Mesenchymal stem cell (in vitro differentiated cells and primary cell): Measurements from ENCODE around the gene NKAIN4.
A peak's percentile ranks its signal among the peaks of the same experiment; 100 is the strongest.

Experiments used
- DNase-seq: peaks from one replicate; pipeline ENCODE4 v3.0.0-alpha.2; 2013
- H2AFZ ChIP-seq: one replicate; pipeline ENCODE4 v1.6.1; 2013; ENCODE audit warnings: low read depth, mild to moderate bottlenecking, control low read depth, inconsistent platforms, low read length, moderate library complexity
- H2AK5ac ChIP-seq: 2 replicates; pipeline ENCODE4 v1.6.1; 2013; ENCODE audit warnings: low read length, moderate library complexity, mild to moderate bottlenecking, inconsistent platforms; ENCODE audit not compliant: severe bottlenecking
- H2BK120ac ChIP-seq: one replicate; pipeline ENCODE4 v1.6.1; 2013; ENCODE audit warnings: low read depth, mild to moderate bottlenecking, inconsistent platforms, low read length, moderate library complexity
- H2BK12ac ChIP-seq, 2 experiments: one replicate each; pipeline ENCODE4 v1.6.1; 2013; ENCODE audit warnings: inconsistent platforms in 2 of 2, low read length in 2 of 2, mild to moderate bottlenecking in 2 of 2, moderate library complexity in 2 of 2, control low read depth in 1 of 2
- H2BK15ac ChIP-seq: one replicate; pipeline ENCODE4 v1.6.1; 2013; ENCODE audit warnings: mild to moderate bottlenecking, low read depth, inconsistent platforms; ENCODE audit not compliant: poor library complexity, severe bottlenecking
- H2BK5ac ChIP-seq: 2 replicates; pipeline ENCODE4 v1.6.1; 2013; ENCODE audit warnings: low read depth, mild to moderate bottlenecking, low read length, control low read depth, inconsistent platforms; ENCODE audit not compliant: poor library complexity, severe bottlenecking
- H3K14ac ChIP-seq, 2 experiments: one replicate each; pipeline ENCODE4 v1.6.1; 2013; ENCODE audit warnings: inconsistent platforms in 2 of 2, low read length in 2 of 2, control low read depth in 1 of 2, mild to moderate bottlenecking in 1 of 2, moderate library complexity in 1 of 2
- H3K18ac ChIP-seq, 2 experiments: one replicate each; pipeline ENCODE4 v1.6.1; 2013; ENCODE audit warnings: inconsistent platforms in 2 of 2, low read length in 2 of 2, control low read depth in 1 of 2, low read depth in 1 of 2, mild to moderate bottlenecking in 1 of 2
- H3K23ac ChIP-seq, 2 experiments: one replicate each; pipeline ENCODE4 v1.6.1; 2013; ENCODE audit warnings: inconsistent platforms in 2 of 2, low read length in 2 of 2, mild to moderate bottlenecking in 2 of 2, moderate library complexity in 2 of 2, control low read depth in 1 of 2
- H3K27ac ChIP-seq: 2 replicates; pipeline ENCODE4 v1.5.1; 2013; ENCODE audit warnings: mild to moderate bottlenecking, moderate library complexity, low read length, control low read depth, inconsistent platforms; ENCODE audit not compliant: poor library complexity, severe bottlenecking
- H3K27me3 ChIP-seq, 2 experiments: 2 replicates each; pipeline versions ENCODE4 v1.6.1 to v1.7.0; 2013; ENCODE audit warnings: low read length in 2 of 2, mild to moderate bottlenecking in 2 of 2, moderate library complexity in 2 of 2, control low read depth in 1 of 2, inconsistent platforms in 1 of 2; ENCODE audit not compliant: control insufficient read depth in 1 of 2, insufficient read depth in 1 of 2
- H3K36me3 ChIP-seq, 2 experiments: 2 replicates each; pipeline versions ENCODE4 v1.6.1 to v1.7.0; 2013; ENCODE audit warnings: low read length in 2 of 2, control low read depth in 1 of 2, inconsistent platforms in 1 of 2, low read depth in 1 of 2, mild to moderate bottlenecking in 1 of 2; ENCODE audit not compliant: insufficient read depth in 2 of 2, control insufficient read depth in 1 of 2
- H3K4ac ChIP-seq, 2 experiments: one replicate each; pipeline ENCODE4 v1.6.1; 2013; ENCODE audit warnings: inconsistent platforms in 2 of 2, low read length in 2 of 2, mild to moderate bottlenecking in 2 of 2, moderate library complexity in 2 of 2, control low read depth in 1 of 2, low read depth in 1 of 2
- H3K4me1 ChIP-seq: 2 replicates; pipeline ENCODE4 v1.6.1; 2013; ENCODE audit warnings: low read depth, low read length, control low read depth; ENCODE audit not compliant: control insufficient read depth, insufficient read depth
- H3K4me2 ChIP-seq: 2 replicates; pipeline ENCODE4 v1.6.1; 2013; ENCODE audit warnings: low read length, mild to moderate bottlenecking, inconsistent platforms; ENCODE audit not compliant: poor library complexity, severe bottlenecking
- H3K4me3 ChIP-seq, 2 experiments: 2 replicates each; pipeline versions ENCODE4 v1.5.1 to v1.7.0; 2013; ENCODE audit warnings: low read length in 2 of 2, mild to moderate bottlenecking in 2 of 2, control low read depth in 1 of 2, low read depth in 1 of 2; ENCODE audit not compliant: insufficient read depth in 1 of 2
- H3K79me1 ChIP-seq: replicated peaks from 2 replicates; pipeline ENCODE4 v1.6.1; 2013; ENCODE audit warnings: mild to moderate bottlenecking, control low read depth, low read length, inconsistent platforms; ENCODE audit not compliant: poor library complexity, severe bottlenecking
- H3K9ac ChIP-seq: 2 replicates; pipeline ENCODE4 v1.7.0; 2013; ENCODE audit warnings: mild to moderate bottlenecking, low read length, moderate library complexity
- H3K9me3 ChIP-seq: 2 replicates; pipeline ENCODE4 v1.7.0; 2013; ENCODE audit warnings: mild to moderate bottlenecking, low read length; ENCODE audit not compliant: control insufficient read depth
- H4K8ac ChIP-seq: one replicate; pipeline ENCODE4 v1.6.1; 2013; ENCODE audit warnings: inconsistent platforms, mild to moderate bottlenecking, low read length, moderate library complexity
- H4K91ac ChIP-seq: one replicate; pipeline ENCODE4 v1.6.1; 2013; ENCODE audit warnings: mild to moderate bottlenecking, low read length, inconsistent platforms
- WGBS: methylation state at CpG from one replicate; pipeline ENCODE4 v1.1.7; 2013; ENCODE audit warnings: mixed read lengths; 5-methylcytosine and 5-hydroxymethylcytosine counted together

NKAIN4 gene

DNA sequence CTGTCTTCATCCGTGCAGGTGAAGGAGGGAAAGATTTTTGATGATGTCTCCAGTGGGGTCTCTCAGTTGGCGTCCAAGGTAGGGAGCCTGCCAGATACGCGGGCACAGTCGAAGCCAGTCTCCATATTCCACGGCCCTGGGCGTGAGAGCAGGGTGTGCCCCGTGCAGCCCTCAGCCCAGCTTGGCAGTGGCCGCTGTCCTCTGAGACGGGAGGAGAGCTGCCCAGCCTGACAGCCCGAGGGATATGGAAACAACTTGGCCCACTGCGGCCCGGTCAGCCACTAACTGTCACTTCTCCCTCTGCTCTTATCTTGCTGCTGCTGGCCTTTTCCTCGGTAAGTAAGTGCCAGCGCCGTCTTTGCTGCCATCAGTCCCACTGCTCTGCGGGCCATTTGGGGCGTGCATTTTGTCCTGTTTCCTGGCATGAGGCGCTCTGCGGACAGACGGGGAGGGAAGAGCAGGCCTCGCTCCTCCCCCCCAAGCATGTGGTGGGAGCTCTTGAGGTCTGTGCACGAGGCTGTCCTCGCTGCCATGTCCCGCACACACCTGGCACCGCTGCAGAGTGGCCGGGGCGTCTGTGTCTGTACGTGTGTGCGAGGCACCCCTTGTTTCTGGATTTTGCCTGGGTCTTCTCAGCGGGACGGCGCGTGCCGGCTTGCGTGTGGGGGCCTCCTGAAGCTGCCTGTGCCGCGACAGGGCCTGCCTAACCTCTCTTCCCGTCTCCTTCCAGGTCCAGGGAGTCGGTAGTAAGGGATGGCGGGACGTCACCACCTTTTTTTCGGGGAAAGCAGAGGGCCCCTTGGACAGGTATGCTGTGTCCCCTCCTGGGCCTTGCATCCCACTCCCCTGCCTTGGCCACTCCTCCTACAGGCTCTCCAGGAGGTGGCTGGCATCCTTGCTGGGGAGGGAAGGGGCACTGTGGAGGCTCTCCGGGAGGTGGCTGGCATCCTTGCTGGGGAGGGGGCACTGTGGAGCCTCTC is 31.7 kb upstream of the NKAIN4 start:
- Histone ChIP-seq H3K36me3 (peaks cover 74 to 100% of the 10 kb centered on the region in 2 experiments), H3K79me1 (peaks cover 42% of the 10 kb centered on the region), H3K4me1 (peaks cover 32% of the 10 kb centered on the region), H2AK5ac (no peak overlapping the region), H2BK12ac (no peak overlapping the region), H3K4ac (no peak overlapping the region), H3K18ac (no peak overlapping the region), H4K91ac (no peak overlapping the region), H3K9ac (no peak overlapping the region), H4K8ac (no peak overlapping the region), H2AFZ (no peak overlapping the region), H3K14ac (no peak overlapping the region), H2BK15ac (no peak overlapping the region), H3K27ac (no peak overlapping the region), H3K23ac (no peak overlapping the region), H3K4me2 (no peak overlapping the region), H3K4me3 (no peak overlapping the region), H3K27me3 (no peaks in the 10 kb centered on the region), H3K9me3 (no peaks in the 10 kb centered on the region), H2BK5ac (no peak overlapping the region), H2BK120ac (no peak overlapping the region)
- no peak for DNase-seq
- 98% methylated on average over 40 of the region's 44 CpGs for WGBS

GRCh38 chr20:63284981-63285524 is 30.8 kb upstream of the NKAIN4 start:
- no peak overlapping the region for H3K14ac ChIP-seq
- no peak overlapping the region for H2BK12ac ChIP-seq
- H3K4me2 ChIP-seq = no peak overlapping the region
- DNase-seq = no peak
- peaks cover 23% of the 10 kb centered on the region for H3K4me1 ChIP-seq
- no peak overlapping the region for H2AFZ ChIP-seq
- H3K9ac ChIP-seq = no peak overlapping the region
- H2AK5ac ChIP-seq = no peak overlapping the region
- H4K91ac ChIP-seq = no peak overlapping the region
- H3K36me3 ChIP-seq = peaks cover 82 to 100% of the 10 kb centered on the region in 2 experiments
- H3K27me3 ChIP-seq = no peaks in the 10 kb centered on the region
- no peak overlapping the region for H4K8ac ChIP-seq
- H3K4ac ChIP-seq = no peak overlapping the region
- no peak overlapping the region for H3K4me3 ChIP-seq
- H3K79me1 ChIP-seq = peaks cover 48% of the 10 kb centered on the region
- 96% methylated on average over 12 of the region's 13 CpGs for WGBS
- no peak overlapping the region for H3K23ac ChIP-seq
- no peak overlapping the region for H3K18ac ChIP-seq
- no peak overlapping the region for H2BK5ac ChIP-seq
- H3K27ac ChIP-seq = no peak overlapping the region
- H2BK15ac ChIP-seq = no peak overlapping the region
- no peaks in the 10 kb centered on the region for H3K9me3 ChIP-seq
- no peak overlapping the region for H2BK120ac ChIP-seq

DNA sequence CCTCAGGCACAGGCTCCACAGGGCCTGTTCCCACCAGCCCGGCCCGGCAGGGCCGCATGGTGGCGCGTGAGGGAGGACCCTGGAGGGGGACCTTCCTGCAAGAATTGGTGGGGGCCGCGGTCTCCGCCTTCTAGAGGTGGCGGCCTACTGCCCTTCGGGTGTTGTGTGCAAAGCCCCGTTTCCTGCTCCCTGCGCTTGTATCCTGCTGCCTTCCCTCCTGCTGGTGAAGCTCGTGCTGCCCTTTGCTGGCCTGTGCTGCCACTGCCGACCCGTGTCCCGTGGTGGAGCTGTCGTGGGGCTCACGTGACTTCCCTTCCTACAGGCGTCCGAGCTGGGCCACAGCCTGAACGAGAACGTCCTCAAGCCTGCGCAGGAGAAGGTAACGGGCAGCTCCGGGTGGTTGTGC is 30.3 kb upstream of the NKAIN4 start:
- Histone ChIP-seq H3K23ac (no peak overlapping the region), H2BK15ac (no peak overlapping the region), H3K18ac (no peak overlapping the region), H3K9ac (no peak overlapping the region), H3K4me1 (peaks cover 23% of the 10 kb centered on the region), H4K8ac (peak overlapping the region; percentile 7), H3K4ac (no peak overlapping the region), H2BK5ac (no peak overlapping the region), H2BK12ac (no peak overlapping the region), H3K27ac (no peak overlapping the region), H3K79me1 (peaks cover 51% of the 10 kb centered on the region), H3K9me3 (no peaks in the 10 kb centered on the region), H3K4me2 (no peak overlapping the region), H4K91ac (peak overlapping the region; percentile 52), H2BK120ac (no peak overlapping the region), H3K27me3 (no peaks in the 10 kb centered on the region), H2AFZ (no peak overlapping the region), H3K36me3 (peaks cover 87 to 100% of the 10 kb centered on the region in 2 experiments), H3K4me3 (no peak overlapping the region), H3K14ac (no peak overlapping the region), H2AK5ac (no peak overlapping the region)
- 89% methylated on average over 20 of the region's 25 CpGs for WGBS
- DNase-seq = no peak

DNA sequence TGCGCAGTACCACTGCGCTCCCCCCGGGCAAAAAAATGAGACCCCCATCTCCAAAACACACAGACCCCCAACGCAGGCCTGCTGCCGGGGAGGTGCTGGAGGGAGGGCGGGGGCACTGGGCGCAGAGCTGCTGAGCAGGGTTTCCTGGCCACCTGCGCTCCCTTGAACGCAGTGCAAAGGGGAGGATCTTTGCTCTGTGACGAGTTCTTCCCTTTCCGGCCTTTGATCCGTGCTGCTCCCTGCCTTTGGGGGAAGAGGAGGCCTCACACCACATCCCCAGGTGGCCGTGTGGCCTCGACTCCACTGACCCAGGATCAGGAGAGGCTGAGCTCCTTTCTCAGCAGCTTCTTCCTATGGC is 29.8 kb upstream of the NKAIN4 start:
- H2BK15ac ChIP-seq = no peak overlapping the region
- H3K9ac ChIP-seq = no peak overlapping the region
- H3K4me3 ChIP-seq = no peak overlapping the region
- no peak overlapping the region for H3K23ac ChIP-seq
- H4K91ac ChIP-seq = no peak overlapping the region
- DNase-seq = no peak
- H2AFZ ChIP-seq = no peak overlapping the region
- 85% methylated on average over 14 of the region's 14 CpGs for WGBS
- H2AK5ac ChIP-seq = no peak overlapping the region
- H4K8ac ChIP-seq = no peak overlapping the region
- no peak overlapping the region for H2BK12ac ChIP-seq
- peaks cover 53% of the 10 kb centered on the region for H3K79me1 ChIP-seq
- no peaks in the 10 kb centered on the region for H3K27me3 ChIP-seq
- no peaks in the 10 kb centered on the region for H3K9me3 ChIP-seq
- H3K4me1 ChIP-seq = peaks cover 23% of the 10 kb centered on the region
- no peak overlapping the region for H3K4me2 ChIP-seq
- peaks cover 87 to 100% of the 10 kb centered on the region in 2 experiments for H3K36me3 ChIP-seq
- H2BK5ac ChIP-seq = no peak overlapping the region
- no peak overlapping the region for H2BK120ac ChIP-seq
- no peak overlapping the region for H3K14ac ChIP-seq
- H3K4ac ChIP-seq = no peak overlapping the region
- no peak overlapping the region for H3K18ac ChIP-seq
- peak overlapping the region; percentile 0 for H3K27ac ChIP-seq
